Erythroblast (primary cell): Measurements from ENCODE around the gene ATF2.

Source experiments
- GATA1 ChIP-seq: IDR thresholded peaks from 2 replicates; pipeline ENCODE4 v1.6.1; 2011; ENCODE audit warnings: low read depth, mild to moderate bottlenecking, control low read depth, low read length, moderate library complexity
- POLR2A ChIP-seq: IDR thresholded peaks from 2 replicates; pipeline ENCODE4 v1.6.1; 2011; ENCODE audit warnings: mild to moderate bottlenecking, low read length

DNA sequence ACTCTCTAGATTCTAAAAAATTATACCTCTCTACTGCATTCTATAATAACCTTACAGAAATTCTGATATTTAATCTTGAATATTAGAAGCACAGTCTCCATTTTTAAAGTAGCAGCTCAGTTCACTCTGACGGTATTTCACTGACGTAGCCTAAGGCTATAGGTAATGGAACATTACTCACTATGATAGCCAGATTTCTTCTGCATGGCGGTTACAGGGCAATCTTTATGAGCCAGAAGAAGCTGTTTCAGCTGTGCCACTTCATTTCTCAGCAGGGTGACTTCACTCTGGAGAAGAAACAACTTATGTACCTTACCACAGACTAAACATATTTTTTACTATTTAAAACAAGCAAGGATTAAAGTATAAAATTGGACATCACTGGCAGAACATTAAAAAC is 87.5 kb downstream of the ATF2 start:
- TF ChIP-seq POLR2A (no peak), GATA1 (no peak)
